Stimulated activated CD4-positive, alpha-beta T cell treated with anti-CD3 and anti-CD28 coated beads, Interleukin-15, amount 100 ng/mL, for 48 hours (primary cell): ENCODE data around the gene KY.

ENCODE experiments used
- DNase-seq, 2 donors: peaks; one replicate each; pipeline ENCODE4 v3.0.0-alpha.2; 2020; ENCODE audit warnings: low read depth in 2 of 2

The KY gene

GRCh38 chr3:134644731-134645514 lies 5.9 kb downstream of the KY start:
- DNase-seq, result no peak

- no peak for DNase-seq
Observed at GRCh38 chr3:134643150-134643675, 7.6 kb downstream of the KY start.

GRCh38 chr3:134642445-134643149 lies 8.2 kb downstream of the KY start:
- no peak for DNase-seq

- DNase-seq, result no peak
Observed at GRCh38 chr3:134641671-134642300, 9.0 kb downstream of the KY start.

GRCh38 chr3:134640872-134641470 lies 9.9 kb downstream of the KY start:
- no peak for DNase-seq

GRCh38 chr3:134640378-134640777 lies 10.4 kb downstream of the KY start:
- no peak for DNase-seq

GRCh38 chr3:134638385-134639030 lies 12.3 kb downstream of the KY start:
- no peak for DNase-seq

GRCh38 chr3:134636406-134636805 lies 14.4 kb downstream of the KY start:
- DNase-seq, result no peak

GRCh38 chr3:134630506-134630905 lies 20.3 kb downstream of the KY start:
- no peak for DNase-seq

- no peak for DNase-seq
Observed at GRCh38 chr3:134628884-134629283, 21.9 kb downstream of the KY start.

- no peak for DNase-seq
Observed at GRCh38 chr3:134627831-134628230, 23.0 kb downstream of the KY start.

- DNase-seq, result no peak
Observed at GRCh38 chr3:134625885-134626741, 24.7 kb downstream of the KY start.

- DNase-seq, result no peak
Observed at GRCh38 chr3:134625462-134625861, 25.4 kb downstream of the KY start.

GRCh38 chr3:134624537-134625287 lies 26.1 kb downstream of the KY start:
- DNase-seq, result no peak

- no peak for DNase-seq
Observed at GRCh38 chr3:134623615-134624245, 27.1 kb downstream of the KY start.

GRCh38 chr3:134622806-134623365 lies 27.9 kb downstream of the KY start:
- no peak for DNase-seq

- DNase-seq, result no peak
Observed at GRCh38 chr3:134621854-134622253, 29.0 kb downstream of the KY start.

GRCh38 chr3:134620476-134621115 lies 30.2 kb downstream of the KY start:
- no peak for DNase-seq
